Measurements from ENCODE around the gene DSCAM.

The DSCAM gene

GRCh38 chr21:40667967-40668366 lies 179.0 kb downstream of the DSCAM start:
- no peak for DNase-seq (ENCODE audit: low read depth)

- DNase-seq (ENCODE audit: low read depth), result no peak
Measured at GRCh38 chr21:40662889-40663288, 184.1 kb downstream of the DSCAM start.

- DNase-seq (ENCODE audit: low read depth), result no peak
Measured at GRCh38 chr21:40660461-40660860, 186.5 kb downstream of the DSCAM start.

- no peak for DNase-seq (ENCODE audit: low read depth)
Measured at GRCh38 chr21:40658311-40658710, 188.6 kb downstream of the DSCAM start.

GRCh38 chr21:40652436-40652835 lies 194.5 kb downstream of the DSCAM start:
- no peak for DNase-seq (ENCODE audit: low read depth)

GRCh38 chr21:40647706-40648105 lies 199.3 kb downstream of the DSCAM start:
- DNase-seq (ENCODE audit: low read depth), result no peak

GRCh38 chr21:40646651-40647050 lies 200.3 kb downstream of the DSCAM start:
- no peak for DNase-seq (ENCODE audit: low read depth)

- no peak for DNase-seq (ENCODE audit: low read depth)
Measured at GRCh38 chr21:40641042-40641441, 205.9 kb downstream of the DSCAM start.

GRCh38 chr21:40640266-40640789 lies 206.6 kb downstream of the DSCAM start:
- no peak for DNase-seq (ENCODE audit: low read depth)

GRCh38 chr21:40639616-40640194 lies 207.3 kb downstream of the DSCAM start:
- no peak for DNase-seq (ENCODE audit: low read depth)

- no peak for DNase-seq (ENCODE audit: low read depth)
Measured at GRCh38 chr21:40638466-40639251, 208.3 kb downstream of the DSCAM start.

GRCh38 chr21:40636026-40636425 lies 210.9 kb downstream of the DSCAM start:
- no peak for DNase-seq (ENCODE audit: low read depth)

GRCh38 chr21:40635391-40635790 lies 211.6 kb downstream of the DSCAM start:
- no peak for DNase-seq (ENCODE audit: low read depth)

- DNase-seq (ENCODE audit: low read depth), result no peak
Measured at GRCh38 chr21:40634141-40634540, 212.8 kb downstream of the DSCAM start.

GRCh38 chr21:40633048-40633447 lies 213.9 kb downstream of the DSCAM start:
- DNase-seq (ENCODE audit: low read depth), result no peak

GRCh38 chr21:40631211-40631610 lies 215.7 kb downstream of the DSCAM start:
- DNase-seq (ENCODE audit: low read depth), result no peak

- DNase-seq (ENCODE audit: low read depth), result no peak
Measured at GRCh38 chr21:40625991-40626390, 221.0 kb downstream of the DSCAM start.

- DNase-seq (ENCODE audit: low read depth), result no peak
Measured at GRCh38 chr21:40623528-40623927, 223.4 kb downstream of the DSCAM start.

- DNase-seq (ENCODE audit: low read depth), result no peak
Measured at GRCh38 chr21:40622531-40622930, 224.4 kb downstream of the DSCAM start.

- DNase-seq (ENCODE audit: low read depth), result no peak
Measured at GRCh38 chr21:40620386-40621145, 226.4 kb downstream of the DSCAM start.

GRCh38 chr21:40618191-40618973 lies 228.6 kb downstream of the DSCAM start:
- DNase-seq (ENCODE audit: low read depth), result no peak

GRCh38 chr21:40616377-40616704 lies 230.6 kb downstream of the DSCAM start:
- no peak for DNase-seq (ENCODE audit: low read depth)

Data from activated T-cell treated with anti-CD3 and anti-CD28 coated beads for 24 hours (primary cell).